HUDEP-2 (cell line): Measurements from ENCODE around the gene ATP2C2.

Experiments used
- DNase-seq, 76 experiments: peaks; one replicate each; lab custom pipeline; 2025; ENCODE audit not compliant: unreplicated experiment in 76 of 76; lab: John Stamatoyannopoulos, UW

Gene ATP2C2

GRCh38 chr16:84463221-84463620 lies 94.9 kb downstream of the ATP2C2 start:
- DNase-seq: no peak

- DNase-seq: no peak
These were observed 95.8 kb downstream of the ATP2C2 start for GRCh38 chr16:84464116-84464515.

- DNase-seq: no peak
These were observed 96.8 kb downstream of the ATP2C2 start for GRCh38 chr16:84465154-84465553.

GRCh38 chr16:84466692-84467091 lies 98.4 kb downstream of the ATP2C2 start:
- no peak for DNase-seq

- DNase-seq: no peak
These were observed 98.9 kb downstream of the ATP2C2 start for GRCh38 chr16:84467256-84467655.

GRCh38 chr16:84467709-84468108 lies 99.4 kb downstream of the ATP2C2 start:
- DNase-seq: no peak

GRCh38 chr16:84471316-84471715 lies 103.0 kb downstream of the ATP2C2 start:
- DNase-seq: no peak

GRCh38 chr16:84471966-84472365 lies 103.6 kb downstream of the ATP2C2 start:
- no peak for DNase-seq

- DNase-seq: no peak
These were observed 107.4 kb downstream of the ATP2C2 start for GRCh38 chr16:84475643-84476240.

GRCh38 chr16:84476401-84476800 lies 108.1 kb downstream of the ATP2C2 start:
- DNase-seq: no peak

GRCh38 chr16:84477661-84478060 lies 109.3 kb downstream of the ATP2C2 start:
- no peak for DNase-seq

GRCh38 chr16:84478172-84478947 lies 110.0 kb downstream of the ATP2C2 start:
- DNase-seq: no peak

GRCh38 chr16:84479716-84480450 lies 111.5 kb downstream of the ATP2C2 start:
- DNase-seq: no peak

GRCh38 chr16:84481051-84481735 lies 112.9 kb downstream of the ATP2C2 start:
- no peak for DNase-seq

- DNase-seq: no peak
These were observed 113.9 kb downstream of the ATP2C2 start for GRCh38 chr16:84482001-84482891.

GRCh38 chr16:84482951-84483881 lies 114.9 kb downstream of the ATP2C2 start:
- no peak for DNase-seq

- no peak for DNase-seq
These were observed 115.7 kb downstream of the ATP2C2 start for GRCh38 chr16:84483882-84484565.

- DNase-seq: peak in 27 of 76 experiments; percentile 4 to 45 (median 12)
These were observed 116.4 kb downstream of the ATP2C2 start for GRCh38 chr16:84484579-84485254.
